GM18951 (cell line): ENCODE data around the gene SPEG.
"Not testable (repeated sequence)": the region's sequence is repeated elsewhere in the genome, so short reads cannot be mapped to it uniquely, and the experiment has no call there.

Experiments used
- POLR2A ChIP-seq: IDR thresholded peaks from 4 replicates; pipeline ENCODE4 v1.6.1; 2011; ENCODE audit warnings: mild to moderate bottlenecking; ENCODE audit not compliant: insufficient read length, insufficient read depth; ENCODE audit errors: extremely low read depth
- in situ Hi-C: fragments of 300-500 bp; cut with MboI; formaldehyde crosslinking; loops from one replicate; pipeline ENCODE4 v1.12.0; 2022; ENCODE audit warnings: low sequenced_read_pairs, mixed read lengths, inconsistent platforms; ENCODE audit not compliant: unreplicated experiment

Gene SPEG

GRCh38 chr2:219434718-219435525 is at the start of gene SPEG:
SPEG (plus strand) TSS chr2:219434843; CDS start chr2:219434978, 135 bp downstream.
- in situ Hi-C loops = no loop called here
- no peak for TF ChIP-seq POLR2A

DNA sequence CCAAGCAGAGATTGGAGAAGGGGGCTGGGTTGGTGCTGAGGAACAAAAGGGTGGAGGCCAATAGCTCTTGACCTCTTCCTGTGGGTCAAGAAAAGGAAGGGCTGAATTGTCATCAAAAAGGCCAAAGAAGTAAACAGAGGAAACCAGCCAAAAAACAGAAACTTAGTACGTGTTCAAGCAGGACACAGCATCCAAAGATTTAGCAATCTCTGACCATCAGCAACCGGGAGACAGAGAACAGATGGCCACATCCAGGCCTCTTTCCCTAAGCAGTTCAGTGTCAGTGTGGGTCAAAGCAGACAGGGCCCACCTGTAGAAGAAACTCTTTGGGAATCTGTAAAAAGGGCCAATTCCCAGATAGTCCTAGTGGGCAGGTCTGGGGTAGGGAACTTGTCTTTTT is 49.8 kb upstream of the SPEG start:
- TF ChIP-seq POLR2A = no peak
- in situ Hi-C loops = no loop called here

DNA sequence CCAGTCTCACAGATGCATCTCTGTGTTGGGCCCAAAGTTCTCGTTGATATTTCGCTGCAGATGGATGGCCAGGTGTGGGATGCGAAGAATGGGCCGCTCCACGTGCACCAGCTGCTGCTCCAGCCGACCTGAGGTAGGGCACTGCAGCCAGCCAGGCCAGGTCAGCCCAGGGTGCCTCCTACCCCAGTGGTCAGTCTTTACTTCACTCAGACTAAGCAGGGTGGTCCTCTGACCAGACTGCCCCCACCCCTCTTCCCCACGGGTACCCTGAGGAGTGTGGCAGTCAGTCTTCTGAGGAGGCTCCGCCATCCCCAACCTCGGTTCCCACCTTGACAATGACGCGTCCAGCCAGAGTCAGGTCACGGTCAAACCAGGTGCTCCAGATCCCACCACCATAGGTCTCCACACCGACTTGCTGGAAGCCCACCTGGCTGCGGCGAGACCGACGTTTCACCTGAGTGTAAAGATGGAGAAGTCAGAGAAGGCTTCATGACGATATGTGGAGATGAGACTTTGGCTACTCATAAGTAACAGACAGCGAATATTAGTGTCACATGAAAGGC is 48.6 kb upstream of the SPEG start:
- no peak for TF ChIP-seq POLR2A
- in situ Hi-C loops = no loop called here

DNA sequence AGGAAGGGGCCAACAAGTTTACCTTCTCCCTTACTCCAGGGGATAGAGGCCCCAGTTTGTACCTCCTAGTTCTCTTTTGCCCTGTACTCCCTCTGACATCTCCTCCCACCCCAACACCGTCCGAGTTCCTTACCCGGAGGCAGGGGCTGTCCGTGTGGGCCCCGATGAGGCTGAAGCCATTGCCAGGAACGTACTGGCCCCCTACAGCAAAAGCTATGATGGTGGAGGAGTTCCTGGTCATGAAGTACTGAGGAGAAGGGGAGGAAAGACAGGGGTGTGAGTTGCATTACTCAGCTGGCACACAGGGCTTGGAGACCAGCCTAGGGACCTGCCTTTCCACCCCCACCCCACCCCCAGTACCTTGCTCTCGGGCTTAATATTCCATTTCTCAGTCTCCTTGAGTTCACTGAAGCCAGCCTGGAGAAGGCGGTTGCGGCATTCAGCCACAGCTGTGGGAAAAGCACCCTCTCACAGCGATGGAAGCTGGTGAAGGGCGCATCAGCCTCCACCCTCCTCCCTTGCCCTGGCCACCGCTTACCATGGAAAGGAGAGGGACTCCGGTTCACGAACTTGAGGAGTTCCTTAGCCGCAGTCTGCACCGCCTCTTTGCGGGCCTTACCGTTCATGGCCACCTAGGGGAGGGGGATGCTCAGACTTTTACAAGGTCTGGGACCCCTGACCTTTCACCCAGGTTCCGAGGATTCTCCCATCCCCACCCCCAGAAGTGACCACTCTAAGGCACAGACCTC is 47.9 kb upstream of the SPEG start:
- in situ Hi-C loops = no loop called here
- TF ChIP-seq POLR2A = no peak

- TF ChIP-seq POLR2A = peak; percentile 60
- in situ Hi-C loops = no loop called here
Observed at GRCh38 chr2:219387306-219388120, 47.1 kb upstream of the SPEG start, which contains the start of gene DNPEP. DNPEP (minus strand) TSS chr2:219387912; CDS start chr2:219387794, 118 bp downstream.

GRCh38 chr2:219388121-219388906 is 46.3 kb upstream of the SPEG start:
- in situ Hi-C loops = no loop called here
- peak; percentile 33 for TF ChIP-seq POLR2A

- TF ChIP-seq POLR2A = no peak
- in situ Hi-C loops = no loop called here
Observed at GRCh38 chr2:219388907-219389156, 45.8 kb upstream of the SPEG start.

- in situ Hi-C loops = no loop called here
Observed at GRCh38 chr2:219392754-219393153, 41.9 kb upstream of the SPEG start.

DNA sequence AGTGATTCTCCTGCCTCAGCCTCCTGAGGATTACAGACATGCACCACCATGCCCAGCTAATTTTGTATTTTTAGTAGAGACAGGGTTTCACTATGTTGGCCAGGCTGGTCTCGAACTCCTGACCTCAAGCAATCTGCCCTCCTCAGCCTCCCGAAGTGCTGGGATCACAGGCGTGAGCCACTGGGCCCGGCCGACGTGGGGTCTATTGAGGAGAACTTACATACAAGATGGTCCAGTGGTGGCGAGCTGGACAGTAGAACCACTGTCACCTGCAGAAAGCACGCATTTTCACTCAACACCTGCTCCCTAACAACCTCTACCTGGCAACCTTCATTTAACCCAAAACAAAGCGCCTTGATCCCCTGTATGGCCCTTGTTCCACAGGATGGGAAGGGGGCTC is 39.6 kb upstream of the SPEG start:
- in situ Hi-C loops = not testable (repeated sequence)

More at GRCh38 chr2:219392754-219393153, 41.9 kb upstream of the SPEG start:
- TF ChIP-seq POLR2A = no peak

GRCh38 chr2:219395609-219396008 is 39.0 kb upstream of the SPEG start:
- in situ Hi-C loops = no loop called here
- no peak for TF ChIP-seq POLR2A

- no peak for TF ChIP-seq POLR2A
- in situ Hi-C loops = no loop called here
Observed at GRCh38 chr2:219396863-219397457, 37.7 kb upstream of the SPEG start.

DNA sequence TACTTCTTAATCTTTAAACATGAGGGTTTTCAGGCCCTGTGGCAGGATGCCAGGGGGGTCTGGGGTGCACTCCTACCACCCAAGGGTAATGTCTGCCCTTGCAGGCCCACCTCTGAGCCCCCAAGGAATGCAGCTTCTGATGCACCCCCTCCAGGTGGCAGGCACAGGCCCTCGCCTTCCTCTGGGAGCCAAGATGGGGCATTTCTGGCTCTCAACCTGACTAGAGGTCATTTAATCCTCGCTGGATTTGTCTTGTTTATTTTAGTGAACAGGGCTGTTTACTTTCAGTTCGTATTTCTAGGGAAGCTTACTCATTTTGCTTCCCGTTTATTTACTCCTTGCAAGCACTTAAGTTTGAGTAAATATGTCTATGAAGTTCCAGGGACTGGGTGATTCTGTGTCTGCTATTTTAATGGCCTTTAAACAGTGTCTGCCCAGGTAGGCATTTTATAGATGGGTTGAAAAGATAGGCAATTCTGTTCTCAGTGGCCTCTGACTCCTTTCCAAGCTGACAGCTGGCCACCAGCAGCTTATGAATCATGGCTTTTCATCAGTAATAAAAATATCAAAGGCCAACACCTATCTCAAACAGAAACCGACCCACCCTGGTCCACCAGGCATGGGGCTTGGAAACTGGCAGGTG is 35.8 kb upstream of the SPEG start:
- in situ Hi-C loops = no loop called here
- no peak for TF ChIP-seq POLR2A
